ENCODE results near the gene LRRC51.

Gene LRRC51

GRCh38 chr11:72061739-72062396 is 18.8 kb upstream of the LRRC51 start:
- no peak for DNase-seq (ENCODE audit: low read depth)
- no peak overlapping the region for H3K4me3 ChIP-seq (ENCODE audit: low read depth, low read length)

GRCh38 chr11:72066855-72067254 is 13.8 kb upstream of the LRRC51 start:
- no peak for DNase-seq (ENCODE audit: low read depth)
- no peak for TF ChIP-seq CTCF (IDR thresholded peaks at IDR 0.05; ENCODE audit: insufficient read depth, low read depth, low read length, missing control alignments)
- H3K4me3 ChIP-seq (ENCODE audit: low read depth, low read length): no peak overlapping the region

More at GRCh38 chr11:72061739-72062396, 18.8 kb upstream of the LRRC51 start:
- no peak for TF ChIP-seq CTCF (IDR thresholded peaks at IDR 0.05; ENCODE audit: insufficient read depth, low read depth, low read length, missing control alignments)

- DNase-seq (ENCODE audit: low read depth): no peak
- no peak overlapping the region for H3K4me3 ChIP-seq (ENCODE audit: low read depth, low read length)
- TF ChIP-seq CTCF (IDR thresholded peaks at IDR 0.05; ENCODE audit: insufficient read depth, low read depth, low read length, missing control alignments): no peak
Observed at GRCh38 chr11:72067266-72067665, 13.4 kb upstream of the LRRC51 start.

GRCh38 chr11:72067676-72068075 is 13.0 kb upstream of the LRRC51 start:
- no peak for TF ChIP-seq CTCF (IDR thresholded peaks at IDR 0.05; ENCODE audit: insufficient read depth, low read depth, low read length, missing control alignments)
- DNase-seq (ENCODE audit: low read depth): no peak
- H3K4me3 ChIP-seq (ENCODE audit: low read depth, low read length): no peak overlapping the region

- peak; percentile 36 for DNase-seq (ENCODE audit: low read depth)
- no peak for TF ChIP-seq CTCF (IDR thresholded peaks at IDR 0.05; ENCODE audit: insufficient read depth, low read depth, low read length, missing control alignments)
- H3K4me3 ChIP-seq (ENCODE audit: low read depth, low read length): peak overlapping the region; percentile 46
Observed at GRCh38 chr11:72069200-72069599, 11.4 kb upstream of the LRRC51 start.

- H3K4me3 ChIP-seq (ENCODE audit: low read depth, low read length): peak overlapping the region; percentile 46
- peak; percentile 79 for DNase-seq (ENCODE audit: low read depth)
- TF ChIP-seq CTCF (IDR thresholded peaks at IDR 0.05; ENCODE audit: insufficient read depth, low read depth, low read length, missing control alignments): no peak
Observed at GRCh38 chr11:72069787-72070251, 10.8 kb upstream of the LRRC51 start.

GRCh38 chr11:72070491-72070890 is 10.2 kb upstream of the LRRC51 start:
- no peak for DNase-seq (ENCODE audit: low read depth)
- no peak overlapping the region; the same call in 1 of the 2 replicates for H3K4me3 ChIP-seq (ENCODE audit: low read depth, low read length)
- TF ChIP-seq CTCF (IDR thresholded peaks at IDR 0.05; ENCODE audit: insufficient read depth, low read depth, low read length, missing control alignments): no peak

Data from GM12865 (cell line).